SK-N-SH (cell line): Measurements from ENCODE around the gene ABLIM2. TPM values are rescaled to one million over a fixed set of nuclear protein-coding genes. Genes with fewer than 3 reads are reported as not detected.

ENCODE experiments used
- CTCF ChIA-PET: fragments of 300-600, 350-600 bp; formaldehyde crosslinking; extraction: SDS; loops from one replicate; lab custom pipeline; 2021; lab: Yijun Ruan, JAX
- POLR2A ChIA-PET: fragments of 350-600 bp; sonication (Branson Sonifier 250); formaldehyde crosslinking; extraction: SDS; loops from one replicate; lab custom pipeline; 2020; ENCODE audit warnings: antibody characterized with exemption, inconsistent platforms; lab: Yijun Ruan, JAX
- DNase-seq: peaks from one replicate; pipeline ENCODE4 v3.0.0; 2012
- H2AFZ ChIP-seq: fragments of 200-600 bp; sonication (generic); 2 replicates; pipeline ENCODE4 v1.8.1; 2016; ENCODE audit warnings: antibody characterized with exemption, mild to moderate bottlenecking, low read depth
- H3F3A ChIP-seq: fragments of 200-600 bp; sonication (generic); replicated peaks from 2 replicates; pipeline ENCODE3; 2016; ENCODE audit warnings: antibody characterized with exemption, mild to moderate bottlenecking; ENCODE audit not compliant: insufficient read depth
- H3K27ac ChIP-seq, 2 experiments: fragments of 200-500 bp in 1 of 2; fragments of 200-600 bp in 1 of 2; sonication (Bioruptor generic) in 1 of 2; sonication (generic), shearing (Covaris generic) in 1 of 2; 2 replicates each; pipeline versions ENCODE4 v1.5.1 to v1.6.1; 2014 to 2016; ENCODE audit warnings: low read depth in 2 of 2, inconsistent platforms in 1 of 2, low read length in 1 of 2, mild to moderate bottlenecking in 1 of 2, mixed read lengths in 1 of 2
- H3K27me3 ChIP-seq: fragments of 200-600 bp; sonication (generic), shearing (Covaris generic); 2 replicates; pipeline ENCODE4 v1.6.1; 2016; ENCODE audit warnings: mixed run types; ENCODE audit not compliant: insufficient read depth
- H3K36me3 ChIP-seq, 2 experiments: fragments of 200-500 bp in 1 of 2; fragments of 200-600 bp in 1 of 2; sonication (Bioruptor generic) in 1 of 2; sonication (generic) in 1 of 2; replicated peaks in 1 of 2; 2 replicates each; pipeline versions ENCODE3 to v1.5.1; 2014 to 2016; ENCODE audit warnings: low read length in 1 of 2, mild to moderate bottlenecking in 1 of 2; ENCODE audit not compliant: insufficient read depth in 2 of 2, control insufficient read depth in 1 of 2
- H3K4me1 ChIP-seq, 2 experiments: fragments of 200-500 bp in 1 of 2; fragments of 200-600 bp in 1 of 2; sonication (Bioruptor generic) in 1 of 2; sonication (generic), shearing (Covaris generic) in 1 of 2; 2 replicates each; pipeline versions ENCODE4 v1.5.1 to v1.6.1; 2014 to 2016; ENCODE audit warnings: low read depth in 1 of 2, low read length in 1 of 2, mixed run types in 1 of 2; ENCODE audit not compliant: insufficient read depth in 2 of 2, control insufficient read depth in 1 of 2
- H3K4me2 ChIP-seq: fragments of 200-600 bp; sonication (generic), shearing (Covaris generic); 2 replicates; pipeline ENCODE4 v1.6.1; 2017; ENCODE audit warnings: mixed run types
- H3K4me3 ChIP-seq, 2 experiments: fragments of 200-500 bp in 1 of 2; fragments of 200-600 bp in 1 of 2; sonication (Bioruptor generic) in 1 of 2; sonication (generic), shearing (Covaris generic) in 1 of 2; 2 replicates each; pipeline versions ENCODE4 v1.5.1 to v1.8.1; 2014 to 2016; ENCODE audit warnings: low read depth in 2 of 2, inconsistent platforms in 1 of 2, low read length in 1 of 2, mild to moderate bottlenecking in 1 of 2, mixed read lengths in 1 of 2, moderate library complexity in 1 of 2
- H3K79me2 ChIP-seq: fragments of 200-600 bp; sonication (generic); 2 replicates; pipeline ENCODE4 v1.8.1; 2017; ENCODE audit warnings: mild to moderate bottlenecking; ENCODE audit not compliant: insufficient read depth
- H3K9ac ChIP-seq: fragments of 200-600 bp; sonication (generic); 2 replicates; pipeline ENCODE4 v1.6.1; 2017; ENCODE audit warnings: mixed run types
- H3K9me2 ChIP-seq: fragments of 200-600 bp; sonication (generic); 2 replicates; pipeline ENCODE4 v1.6.1; 2017; ENCODE audit warnings: mixed run types
- H3K9me3 ChIP-seq: fragments of 200-600 bp; sonication (generic); 2 replicates; pipeline ENCODE4 v1.6.1; 2017; ENCODE audit warnings: mixed run types, mild to moderate bottlenecking, moderate library complexity
- H4K20me1 ChIP-seq: fragments of 200-600 bp; sonication (generic); 2 replicates; pipeline ENCODE4 v1.6.1; 2017; ENCODE audit warnings: mild to moderate bottlenecking, mixed run types; ENCODE audit not compliant: insufficient read depth
- CHD2 ChIP-seq: fragments of 150-350 bp; IDR thresholded peaks from 2 replicates; pipeline ENCODE4 v1.6.1; 2018; ENCODE audit warnings: low read length; ENCODE audit not compliant: partially characterized antibody
- CTCF ChIP-seq: fragments of 200-600 bp; sonication (generic); IDR thresholded peaks from 2 replicates; pipeline ENCODE4 v1.6.1; 2017; ENCODE audit warnings: antibody characterized with exemption, mild to moderate bottlenecking, moderate library complexity
- ELF1 ChIP-seq: IDR thresholded peaks from 2 replicates; pipeline ENCODE4 v1.4.0; 2012
- EP300 ChIP-seq, 2 experiments: IDR thresholded peaks; 2 replicates each; pipeline versions ENCODE4 v1.4.0 to v1.6.1; 2012; ENCODE audit warnings: borderline replicate concordance in 1 of 2, low read depth in 1 of 2, low read length in 1 of 2
- FOXJ3 ChIP-seq: sonication (generic); formaldehyde crosslinking; IDR thresholded peaks from 2 replicates; pipeline ENCODE4 v1.5.1; 2020; ENCODE audit warnings: mild to moderate bottlenecking, missing genetic modification reagents
- FOXM1 ChIP-seq: IDR thresholded peaks from 2 replicates; pipeline ENCODE4 v1.4.0; 2012; ENCODE audit warnings: low read depth, mild to moderate bottlenecking
- GABPA ChIP-seq: IDR thresholded peaks from 2 replicates; pipeline ENCODE4 v1.4.0; 2012; ENCODE audit warnings: low read depth, mild to moderate bottlenecking
- GATA2 ChIP-seq: sonication (generic); formaldehyde crosslinking; IDR thresholded peaks from 2 replicates; pipeline ENCODE4 v1.5.0; 2020; ENCODE audit warnings: mild to moderate bottlenecking, missing genetic modification reagents
- MXI1 ChIP-seq: IDR thresholded peaks from 2 replicates; pipeline ENCODE4 v1.6.1; 2012; ENCODE audit warnings: mild to moderate bottlenecking, low read depth, low read length, improper control_type of control experiment
- NRF1 ChIP-seq: IDR thresholded peaks from 2 replicates; pipeline ENCODE4 v1.6.1; 2012; ENCODE audit warnings: low read depth, mild to moderate bottlenecking, low read length
- RAD21 ChIP-seq: IDR thresholded peaks from 2 replicates; pipeline ENCODE4 v1.6.1; 2012; ENCODE audit warnings: mild to moderate bottlenecking, low read length
- RFX5 ChIP-seq: IDR thresholded peaks from 2 replicates; pipeline ENCODE4 v1.6.1; 2012; ENCODE audit warnings: mild to moderate bottlenecking, improper control_type of control experiment, low read length
- SMC3 ChIP-seq: IDR thresholded peaks from 2 replicates; pipeline ENCODE4 v1.6.1; 2012; ENCODE audit warnings: low read depth, low read length, improper control_type of control experiment
- TAF1 ChIP-seq: IDR thresholded peaks from 2 replicates; pipeline ENCODE4 v1.6.1; 2012; ENCODE audit warnings: low read depth, mild to moderate bottlenecking, low read length, moderate library complexity, borderline replicate concordance
- TCF12 ChIP-seq: IDR thresholded peaks from 2 replicates; pipeline ENCODE4 v1.4.0; 2012
- TEAD4 ChIP-seq: IDR thresholded peaks from 2 replicates; pipeline ENCODE4 v1.4.0; 2012; ENCODE audit warnings: mild to moderate bottlenecking, borderline replicate concordance; ENCODE audit not compliant: insufficient read depth
- USF1 ChIP-seq: IDR thresholded peaks from 2 replicates; pipeline ENCODE4 v1.4.0; 2012; ENCODE audit warnings: low read depth, borderline replicate concordance
- USF2 ChIP-seq: fragments of 150-350 bp; IDR thresholded peaks from 2 replicates; pipeline ENCODE4 v1.6.1; 2017; ENCODE audit warnings: antibody characterized with exemption, low read length, low read depth, borderline replicate concordance
- YY1 ChIP-seq: IDR thresholded peaks from 2 replicates; pipeline ENCODE4 v1.4.0; 2012; ENCODE audit warnings: low read depth, mild to moderate bottlenecking
- WGBS: methylation state at CpG from one replicate; pipeline ENCODE4 v1.1.6; 2017; ENCODE audit warnings: low lambda C conversion rate; 5-methylcytosine and 5-hydroxymethylcytosine counted together
- polyA plus RNA-seq, 3 experiments: library from polyadenylated mRNA; depleted of rRNA; stranded (reverse); fragments of >200 nt; gene quantifications; 2 replicates each; pipeline ENCODE4 v1.2.3, GENCODE V29; 2012

Gene ABLIM2
- polyA plus RNA-seq, 1 of the 3 experiments (the other 2 are of a cell fraction) = 0.53 TPM

- Histone ChIP-seq H3K27me3 (no peaks in the 10 kb centered on the region), H3K4me1 (no peaks in the 10 kb centered on the region), H4K20me1 (no peaks in the 10 kb centered on the region), H3K4me3 (no peak overlapping the region), H3K27ac (no peak overlapping the region), H3K9me3 (no peaks in the 10 kb centered on the region), H3K79me2 (no peaks in the 10 kb centered on the region), H2AFZ (no peak overlapping the region), H3K4me2 (no peak overlapping the region), H3F3A (no peaks in the 10 kb centered on the region), H3K9ac (no peak overlapping the region), H3K36me3 (no peaks in the 10 kb centered on the region), H3K9me2 (no peaks in the 10 kb centered on the region)
- no peak for DNase-seq
- 34% methylated on average over 5 of the region's 6 CpGs for WGBS
- ChIA-PET POLR2A (no interaction called here), CTCF (interaction anchor here (1.9 kb wide), 1 partner anchor 12 kb away, joined by 7 read pairs; no protein-coding TSS in a partner anchor)
- TF ChIP-seq RFX5 (no peak), TCF12 (no peak), SMC3 (no peak), NRF1 (no peak), FOXJ3 (no peak), YY1 (no peak), EP300 (IDR thresholded peaks at IDR 0.05; ENCODE audit: borderline replicate concordance in 1 of 2, low read depth in 1 of 2, low read length in 1 of 2) (no peak), RAD21 (no peak), CTCF (no peak), TEAD4 (no peak), USF1 (no peak), ELF1 (no peak), FOXM1 (no peak), MXI1 (no peak), CHD2 (no peak), USF2 (no peak), TAF1 (no peak), GABPA (no peak), GATA2 (no peak)
These were observed 6.8 kb upstream of the ABLIM2 start for GRCh38 chr4:8165374-8165896.
